SK-N-SH (cell line): ENCODE data around the gene SOX18. TPM values are rescaled to one million over a fixed set of nuclear protein-coding genes. Genes with fewer than 3 reads are reported as not detected.
A peak's percentile ranks its signal among the peaks of the same experiment; 100 is the strongest.

Experiments
- CTCF ChIA-PET: fragments of 300-600, 350-600 bp; formaldehyde crosslinking; extraction: SDS; loops from one replicate; lab custom pipeline; 2021; lab: Yijun Ruan, JAX
- POLR2A ChIA-PET: fragments of 350-600 bp; sonication (Branson Sonifier 250); formaldehyde crosslinking; extraction: SDS; loops from one replicate; lab custom pipeline; 2020; ENCODE audit warnings: antibody characterized with exemption, inconsistent platforms; lab: Yijun Ruan, JAX
- DNase-seq: peaks from one replicate; pipeline ENCODE4 v3.0.0; 2012
- H2AFZ ChIP-seq: fragments of 200-600 bp; sonication (generic); 2 replicates; pipeline ENCODE4 v1.8.1; 2016; ENCODE audit warnings: antibody characterized with exemption, mild to moderate bottlenecking, low read depth
- H3F3A ChIP-seq: fragments of 200-600 bp; sonication (generic); replicated peaks from 2 replicates; pipeline ENCODE3; 2016; ENCODE audit warnings: antibody characterized with exemption, mild to moderate bottlenecking; ENCODE audit not compliant: insufficient read depth
- H3K27ac ChIP-seq, 2 experiments: fragments of 200-500 bp in 1 of 2; fragments of 200-600 bp in 1 of 2; sonication (Bioruptor generic) in 1 of 2; sonication (generic), shearing (Covaris generic) in 1 of 2; 2 replicates each; pipeline versions ENCODE4 v1.5.1 to v1.6.1; 2014 to 2016; ENCODE audit warnings: low read depth in 2 of 2, inconsistent platforms in 1 of 2, low read length in 1 of 2, mild to moderate bottlenecking in 1 of 2, mixed read lengths in 1 of 2
- H3K27me3 ChIP-seq: fragments of 200-600 bp; sonication (generic), shearing (Covaris generic); 2 replicates; pipeline ENCODE4 v1.6.1; 2016; ENCODE audit warnings: mixed run types; ENCODE audit not compliant: insufficient read depth
- H3K36me3 ChIP-seq, 2 experiments: fragments of 200-500 bp in 1 of 2; fragments of 200-600 bp in 1 of 2; sonication (Bioruptor generic) in 1 of 2; sonication (generic) in 1 of 2; replicated peaks in 1 of 2; 2 replicates each; pipeline versions ENCODE3 to v1.5.1; 2014 to 2016; ENCODE audit warnings: low read length in 1 of 2, mild to moderate bottlenecking in 1 of 2; ENCODE audit not compliant: insufficient read depth in 2 of 2, control insufficient read depth in 1 of 2
- H3K4me1 ChIP-seq, 2 experiments: fragments of 200-500 bp in 1 of 2; fragments of 200-600 bp in 1 of 2; sonication (Bioruptor generic) in 1 of 2; sonication (generic), shearing (Covaris generic) in 1 of 2; 2 replicates each; pipeline versions ENCODE4 v1.5.1 to v1.6.1; 2014 to 2016; ENCODE audit warnings: low read depth in 1 of 2, low read length in 1 of 2, mixed run types in 1 of 2; ENCODE audit not compliant: insufficient read depth in 2 of 2, control insufficient read depth in 1 of 2
- H3K4me2 ChIP-seq: fragments of 200-600 bp; sonication (generic), shearing (Covaris generic); 2 replicates; pipeline ENCODE4 v1.6.1; 2017; ENCODE audit warnings: mixed run types
- H3K4me3 ChIP-seq, 2 experiments: fragments of 200-500 bp in 1 of 2; fragments of 200-600 bp in 1 of 2; sonication (Bioruptor generic) in 1 of 2; sonication (generic), shearing (Covaris generic) in 1 of 2; 2 replicates each; pipeline versions ENCODE4 v1.5.1 to v1.8.1; 2014 to 2016; ENCODE audit warnings: low read depth in 2 of 2, inconsistent platforms in 1 of 2, low read length in 1 of 2, mild to moderate bottlenecking in 1 of 2, mixed read lengths in 1 of 2, moderate library complexity in 1 of 2
- H3K79me2 ChIP-seq: fragments of 200-600 bp; sonication (generic); 2 replicates; pipeline ENCODE4 v1.8.1; 2017; ENCODE audit warnings: mild to moderate bottlenecking; ENCODE audit not compliant: insufficient read depth
- H3K9ac ChIP-seq: fragments of 200-600 bp; sonication (generic); 2 replicates; pipeline ENCODE4 v1.6.1; 2017; ENCODE audit warnings: mixed run types
- H3K9me2 ChIP-seq: fragments of 200-600 bp; sonication (generic); 2 replicates; pipeline ENCODE4 v1.6.1; 2017; ENCODE audit warnings: mixed run types
- H3K9me3 ChIP-seq: fragments of 200-600 bp; sonication (generic); 2 replicates; pipeline ENCODE4 v1.6.1; 2017; ENCODE audit warnings: mixed run types, mild to moderate bottlenecking, moderate library complexity
- H4K20me1 ChIP-seq: fragments of 200-600 bp; sonication (generic); 2 replicates; pipeline ENCODE4 v1.6.1; 2017; ENCODE audit warnings: mild to moderate bottlenecking, mixed run types; ENCODE audit not compliant: insufficient read depth
- EZH2phosphoT487 ChIP-seq: fragments of 200-600 bp; sonication (generic); IDR thresholded peaks from 2 replicates; pipeline ENCODE4 v1.6.1; 2017; ENCODE audit warnings: low read depth, mixed run types, mild to moderate bottlenecking, antibody characterized with exemption, moderate library complexity, borderline replicate concordance
- FOXJ3 ChIP-seq: sonication (generic); formaldehyde crosslinking; IDR thresholded peaks from 2 replicates; pipeline ENCODE4 v1.5.1; 2020; ENCODE audit warnings: mild to moderate bottlenecking, missing genetic modification reagents
- FOXM1 ChIP-seq: IDR thresholded peaks from 2 replicates; pipeline ENCODE4 v1.4.0; 2012; ENCODE audit warnings: low read depth, mild to moderate bottlenecking
- GABPA ChIP-seq: IDR thresholded peaks from 2 replicates; pipeline ENCODE4 v1.4.0; 2012; ENCODE audit warnings: low read depth, mild to moderate bottlenecking
- GATA2 ChIP-seq: sonication (generic); formaldehyde crosslinking; IDR thresholded peaks from 2 replicates; pipeline ENCODE4 v1.5.0; 2020; ENCODE audit warnings: mild to moderate bottlenecking, missing genetic modification reagents
- MXI1 ChIP-seq: IDR thresholded peaks from 2 replicates; pipeline ENCODE4 v1.6.1; 2012; ENCODE audit warnings: mild to moderate bottlenecking, low read depth, low read length, improper control_type of control experiment
- NRF1 ChIP-seq: IDR thresholded peaks from 2 replicates; pipeline ENCODE4 v1.6.1; 2012; ENCODE audit warnings: low read depth, mild to moderate bottlenecking, low read length
- RAD21 ChIP-seq: IDR thresholded peaks from 2 replicates; pipeline ENCODE4 v1.6.1; 2012; ENCODE audit warnings: mild to moderate bottlenecking, low read length
- RXRA ChIP-seq: IDR thresholded peaks from 2 replicates; pipeline ENCODE4 v1.4.0; 2012; ENCODE audit warnings: low read depth, mild to moderate bottlenecking, borderline replicate concordance
- SMC3 ChIP-seq: IDR thresholded peaks from 2 replicates; pipeline ENCODE4 v1.6.1; 2012; ENCODE audit warnings: low read depth, low read length, improper control_type of control experiment
- TCF12 ChIP-seq: IDR thresholded peaks from 2 replicates; pipeline ENCODE4 v1.4.0; 2012
- USF1 ChIP-seq: IDR thresholded peaks from 2 replicates; pipeline ENCODE4 v1.4.0; 2012; ENCODE audit warnings: low read depth, borderline replicate concordance
- WGBS: methylation state at CpG from one replicate; pipeline ENCODE4 v1.1.6; 2017; ENCODE audit warnings: low lambda C conversion rate; 5-methylcytosine and 5-hydroxymethylcytosine counted together
- polyA plus RNA-seq, 3 experiments: library from polyadenylated mRNA; depleted of rRNA; stranded (reverse); fragments of >200 nt; gene quantifications; 2 replicates each; pipeline ENCODE4 v1.2.3, GENCODE V29; 2012
- TF ChIP-seq, protein P1 (sequence below): IDR thresholded peaks from 2 replicates; pipeline ENCODE4 v1.4.0; 2012; ENCODE audit warnings: low read depth, borderline replicate concordance
- TF ChIP-seq, protein P2 (sequence below): fragments of 150-350 bp; IDR thresholded peaks from 2 replicates; pipeline ENCODE4 v1.6.1; 2016; ENCODE audit warnings: mild to moderate bottlenecking, low read depth, low read length
- TF ChIP-seq, protein P3 (sequence below): IDR thresholded peaks from 2 replicates; pipeline ENCODE4 v1.4.0; 2012; ENCODE audit warnings: low read depth

SOX18 gene
- polyA plus RNA-seq, 1 of the 3 experiments (the other 2 are of a cell fraction): not detected

DNA sequence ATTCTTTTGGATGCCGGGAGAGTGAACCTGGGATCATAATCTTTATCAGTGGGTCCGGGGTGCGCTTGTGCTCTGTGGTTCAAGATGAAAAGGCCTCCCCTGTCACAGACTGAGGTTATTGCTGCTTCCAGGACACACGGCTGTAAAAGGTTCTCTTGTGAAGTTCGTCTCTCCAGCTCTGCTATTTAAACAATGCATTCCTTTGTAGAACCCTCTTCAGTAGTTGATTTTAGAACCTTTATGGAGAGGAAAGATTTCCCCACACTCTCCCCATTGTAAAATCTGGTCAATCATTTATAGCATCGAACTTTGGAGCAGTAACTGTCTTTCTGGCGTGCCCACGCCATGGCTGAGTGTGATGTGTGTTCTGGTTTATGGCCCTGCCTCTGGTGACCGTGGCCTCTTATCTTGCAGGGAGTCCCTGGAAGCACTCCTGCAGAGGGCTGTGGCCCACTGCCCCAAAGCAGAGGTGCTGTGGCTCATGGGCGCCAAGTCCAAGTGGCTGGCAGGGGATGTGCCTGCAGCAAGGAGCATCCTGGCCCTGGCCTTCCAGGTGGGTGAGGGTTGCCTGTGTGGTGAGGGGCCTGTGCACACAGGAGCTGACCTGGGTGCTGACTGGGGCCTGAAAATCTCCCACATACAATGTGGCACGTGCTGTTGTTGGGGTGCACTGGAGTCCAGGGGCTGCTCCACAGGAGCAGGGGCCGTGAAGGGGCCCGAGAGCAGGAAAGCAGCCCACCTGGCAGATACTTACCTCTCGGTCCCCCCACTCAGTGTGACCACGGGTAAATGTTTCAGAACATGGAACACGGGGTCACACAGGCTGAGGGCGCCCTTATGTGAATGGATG lies 25.1 kb downstream of the SOX18 start (continued):
- no peak for TF ChIP-seq RAD21

- TF ChIP-seq MXI1 (no peak), USF1 (no peak), SMC3 (no peak)
- CTCF ChIA-PET: interaction anchor here (1.0 to 5.7 kb wide), 3 partner anchors 15 to 43 kb away, joined by 3 to 74 read pairs (median 5); partner anchors contain the start of gene PRPF6
Observed at GRCh38 chr20:64023361-64024140, 25.9 kb downstream of the SOX18 start.

GRCh38 chr20:64022671-64023360 lies 26.6 kb downstream of the SOX18 start:
- H3K36me3 ChIP-seq: peaks cover 36 to 57% of the 10 kb centered on the region in 2 experiments
- no peaks in the 10 kb centered on the region for H3K9me3 ChIP-seq
- no peak overlapping the region for H2AFZ ChIP-seq
- no peak overlapping the region for H3K9ac ChIP-seq
- 97% methylated on average over 13 of the region's 17 CpGs for WGBS
- no peaks in the 10 kb centered on the region for H3K79me2 ChIP-seq
- H3K4me2 ChIP-seq: no peak overlapping the region
- no peaks in the 10 kb centered on the region for H4K20me1 ChIP-seq
- no peak overlapping the region for H3K4me3 ChIP-seq
- peak overlapping the region in 1 of 2 experiments; percentile 3; a peak in 1 of 4 replicates for H3K27ac ChIP-seq
- no peaks in the 10 kb centered on the region for H3K27me3 ChIP-seq
- H3F3A ChIP-seq: peaks cover 4% of the 10 kb centered on the region
- DNase-seq: no peak
- no peaks in the 10 kb centered on the region for H3K9me2 ChIP-seq
- ChIA-PET CTCF (interaction anchor here (1.0 to 1.6 kb wide), 2 partner anchors 12 to 16 kb away, joined by 3 to 5 read pairs; no protein-coding TSS in a partner anchor), POLR2A (no interaction called here)
- H3K4me1 ChIP-seq: peaks cover 0 to 45% of the 10 kb centered on the region in 2 experiments; a peak in 1 of 4 replicates
- no peak for TF ChIP-seq USF1
- no peak for TF ChIP-seq FOXJ3
- TF ChIP-seq GATA2: no peak
- TF ChIP-seq GABPA: no peak
- no peak for TF ChIP-seq RAD21
- TF ChIP-seq FOXM1: no peak
- TF ChIP-seq, protein P1, sequence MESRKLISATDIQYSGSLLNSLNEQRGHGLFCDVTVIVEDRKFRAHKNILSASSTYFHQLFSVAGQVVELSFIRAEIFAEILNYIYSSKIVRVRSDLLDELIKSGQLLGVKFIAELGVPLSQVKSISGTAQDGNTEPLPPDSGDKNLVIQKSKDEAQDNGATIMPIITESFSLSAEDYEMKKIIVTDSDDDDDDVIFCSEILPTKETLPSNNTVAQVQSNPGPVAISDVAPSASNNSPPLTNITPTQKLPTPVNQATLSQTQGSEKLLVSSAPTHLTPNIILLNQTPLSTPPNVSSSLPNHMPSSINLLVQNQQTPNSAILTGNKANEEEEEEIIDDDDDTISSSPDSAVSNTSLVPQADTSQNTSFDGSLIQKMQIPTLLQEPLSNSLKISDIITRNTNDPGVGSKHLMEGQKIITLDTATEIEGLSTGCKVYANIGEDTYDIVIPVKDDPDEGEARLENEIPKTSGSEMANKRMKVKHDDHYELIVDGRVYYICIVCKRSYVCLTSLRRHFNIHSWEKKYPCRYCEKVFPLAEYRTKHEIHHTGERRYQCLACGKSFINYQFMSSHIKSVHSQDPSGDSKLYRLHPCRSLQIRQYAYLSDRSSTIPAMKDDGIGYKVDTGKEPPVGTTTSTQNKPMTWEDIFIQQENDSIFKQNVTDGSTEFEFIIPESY: no peak
- no peak for TF ChIP-seq SMC3
- TF ChIP-seq, protein P2, sequence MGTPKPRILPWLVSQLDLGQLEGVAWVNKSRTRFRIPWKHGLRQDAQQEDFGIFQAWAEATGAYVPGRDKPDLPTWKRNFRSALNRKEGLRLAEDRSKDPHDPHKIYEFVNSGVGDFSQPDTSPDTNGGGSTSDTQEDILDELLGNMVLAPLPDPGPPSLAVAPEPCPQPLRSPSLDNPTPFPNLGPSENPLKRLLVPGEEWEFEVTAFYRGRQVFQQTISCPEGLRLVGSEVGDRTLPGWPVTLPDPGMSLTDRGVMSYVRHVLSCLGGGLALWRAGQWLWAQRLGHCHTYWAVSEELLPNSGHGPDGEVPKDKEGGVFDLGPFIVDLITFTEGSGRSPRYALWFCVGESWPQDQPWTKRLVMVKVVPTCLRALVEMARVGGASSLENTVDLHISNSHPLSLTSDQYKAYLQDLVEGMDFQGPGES: no peak
- no peak for TF ChIP-seq RXRA
- TF ChIP-seq, protein P3, sequence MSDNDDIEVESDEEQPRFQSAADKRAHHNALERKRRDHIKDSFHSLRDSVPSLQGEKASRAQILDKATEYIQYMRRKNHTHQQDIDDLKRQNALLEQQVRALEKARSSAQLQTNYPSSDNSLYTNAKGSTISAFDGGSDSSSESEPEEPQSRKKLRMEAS: no peak
- TF ChIP-seq NRF1: no peak
- no peak for TF ChIP-seq EZH2phosphoT487
- TF ChIP-seq TCF12: no peak

More at GRCh38 chr20:64023361-64024140, 25.9 kb downstream of the SOX18 start:
- DNase-seq: no peak
- POLR2A ChIA-PET: no interaction called here
- Histone ChIP-seq H3K9me3 (no peaks in the 10 kb centered on the region), H3K79me2 (no peaks in the 10 kb centered on the region), H3K27ac (peak overlapping the region in 1 of 2 experiments; percentile 9; a peak in 1 of 4 replicates), H4K20me1 (no peaks in the 10 kb centered on the region), H3K4me1 (peaks cover 0 to 48% of the 10 kb centered on the region in 2 experiments; a peak in 1 of 4 replicates), H3K9ac (no peak overlapping the region), H3K27me3 (no peaks in the 10 kb centered on the region), H2AFZ (no peak overlapping the region), H3K9me2 (no peaks in the 10 kb centered on the region), H3K4me2 (no peak overlapping the region), H3K4me3 (no peak overlapping the region), H3K36me3 (peaks cover 36 to 58% of the 10 kb centered on the region in 2 experiments), H3F3A (peaks cover 4% of the 10 kb centered on the region)
- 86% methylated on average over 10 of the region's 15 CpGs for WGBS
